ACC112 (cell line): Measurements from ENCODE around the gene EYA2.

Experiments
- H2AFZ ChIP-seq: fragments of 200-600 bp; sonication (generic); one replicate; pipeline ENCODE4 v1.6.0; 2017; ENCODE audit warnings: antibody characterized with exemption, low read length; ENCODE audit not compliant: unreplicated experiment
- H3K27ac ChIP-seq: fragments of 200-600 bp; sonication (generic); 2 replicates; pipeline ENCODE4 v1.5.1; 2014; ENCODE audit warnings: low read depth, mild to moderate bottlenecking, antibody characterized with exemption, low read length, moderate library complexity
- H3K27me3 ChIP-seq: fragments of 200-600 bp; sonication (generic); 2 replicates; pipeline ENCODE4 v1.6.1; 2014; ENCODE audit warnings: mild to moderate bottlenecking, antibody characterized with exemption, low read length, moderate library complexity, mixed read lengths; ENCODE audit not compliant: insufficient read depth
- H3K36me3 ChIP-seq: fragments of 200-600 bp; sonication (generic); 2 replicates; pipeline ENCODE4 v1.6.1; 2016; ENCODE audit warnings: mild to moderate bottlenecking, antibody characterized with exemption, low read length, moderate library complexity, mixed read lengths; ENCODE audit not compliant: insufficient read depth
- H3K4me1 ChIP-seq: fragments of 200-600 bp; sonication (generic); one replicate; pipeline ENCODE4 v1.6.1; 2016; ENCODE audit warnings: low read length, mixed read lengths; ENCODE audit not compliant: insufficient read depth, unreplicated experiment, control insufficient read depth
- H3K4me3 ChIP-seq: fragments of 200-600 bp; sonication (generic); 2 replicates; pipeline ENCODE4 v1.5.1; 2014; ENCODE audit warnings: mild to moderate bottlenecking, low read depth, low read length
- H3K79me2 ChIP-seq: fragments of 200-600 bp; sonication (generic); one replicate; pipeline ENCODE4 v1.6.0; 2016; ENCODE audit warnings: low read length; ENCODE audit not compliant: control insufficient read depth, unreplicated experiment, insufficient read depth

Gene EYA2

DNA sequence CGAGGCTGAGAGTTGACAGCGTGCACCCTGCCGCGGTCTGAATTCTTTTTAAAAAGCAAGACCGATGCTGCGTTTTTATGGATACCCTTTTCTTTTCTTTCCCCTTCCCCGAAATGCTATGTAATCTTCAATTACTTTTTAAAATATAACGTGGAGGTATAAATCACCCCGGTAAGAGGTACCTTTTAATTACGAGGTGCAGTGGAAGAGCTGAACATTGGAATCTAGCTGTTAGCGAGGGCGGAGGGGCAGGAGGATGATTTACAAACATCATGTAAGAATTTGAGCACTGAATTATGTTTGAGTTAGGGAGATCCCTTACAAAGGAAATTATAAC is 1.2 kb downstream of the EYA2 start:
- Histone ChIP-seq H3K36me3 (no peaks in the 10 kb centered on the region), H3K79me2 (no peaks in the 10 kb centered on the region), H3K27me3 (peaks cover 69% of the 10 kb centered on the region), H3K27ac (no peak overlapping the region), H3K4me1 (no peaks in the 10 kb centered on the region), H3K4me3 (peak overlapping the region; percentile 75), H2AFZ (peak overlapping the region; percentile 20)

GRCh38 chr20:46897328-46897880 is 2.8 kb downstream of the EYA2 start:
- no peaks in the 10 kb centered on the region for H3K36me3 ChIP-seq
- H3K27me3 ChIP-seq = peaks cover 80% of the 10 kb centered on the region
- no peaks in the 10 kb centered on the region for H3K79me2 ChIP-seq
- no peak overlapping the region for H3K27ac ChIP-seq
- H3K4me3 ChIP-seq = peak overlapping the region; percentile 55
- H3K4me1 ChIP-seq = no peaks in the 10 kb centered on the region
- H2AFZ ChIP-seq = peak overlapping the region; percentile 15

- no peak overlapping the region for H3K27ac ChIP-seq
- peak overlapping the region; percentile 67 for H3K4me3 ChIP-seq
- peaks cover 78% of the 10 kb centered on the region for H3K27me3 ChIP-seq
- H3K36me3 ChIP-seq = no peaks in the 10 kb centered on the region
- H2AFZ ChIP-seq = no peak overlapping the region
- H3K4me1 ChIP-seq = no peaks in the 10 kb centered on the region
- H3K79me2 ChIP-seq = no peaks in the 10 kb centered on the region
These were observed 3.8 kb downstream of the EYA2 start for GRCh38 chr20:46898423-46898822.

GRCh38 chr20:46899621-46900020 is 5.0 kb downstream of the EYA2 start:
- Histone ChIP-seq H3K36me3 (no peaks in the 10 kb centered on the region), H3K4me1 (no peaks in the 10 kb centered on the region), H3K27me3 (peaks cover 69% of the 10 kb centered on the region)

GRCh38 chr20:46900086-46900485 is 5.4 kb downstream of the EYA2 start:
- peak overlapping the region; percentile 67 for H3K4me3 ChIP-seq
- no peaks in the 10 kb centered on the region for H3K79me2 ChIP-seq
- H3K27ac ChIP-seq = no peak overlapping the region
- H3K4me1 ChIP-seq = no peaks in the 10 kb centered on the region
- H3K27me3 ChIP-seq = peaks cover 67% of the 10 kb centered on the region
- no peaks in the 10 kb centered on the region for H3K36me3 ChIP-seq
- no peak overlapping the region for H2AFZ ChIP-seq

More at GRCh38 chr20:46899621-46900020, 5.0 kb downstream of the EYA2 start:
- Histone ChIP-seq H2AFZ (no peak overlapping the region), H3K4me3 (peak overlapping the region; percentile 67), H3K27ac (0 out of 2 replicates have a peak overlapping the region, but pooled peaks have one; percentile 16), H3K79me2 (no peaks in the 10 kb centered on the region)

DNA sequence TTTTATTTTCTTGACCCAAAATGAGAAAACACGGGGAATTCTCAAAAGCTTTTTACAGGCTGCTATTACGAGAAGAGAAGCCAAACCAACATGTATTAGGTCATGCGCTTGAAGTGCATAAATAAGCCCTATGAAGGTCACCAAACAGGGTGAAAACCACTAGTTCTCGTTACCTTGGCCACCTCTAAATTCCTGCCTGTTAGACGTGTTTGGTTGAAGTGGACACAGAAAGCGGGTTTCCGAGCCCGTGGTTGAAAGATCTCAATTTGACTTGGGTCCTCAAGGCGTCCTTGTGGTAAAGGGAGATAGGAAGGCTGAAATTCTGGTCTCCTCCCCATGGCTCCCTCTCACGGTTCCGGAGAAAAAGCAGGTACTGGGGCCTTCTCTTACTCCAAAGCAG is 6.2 kb downstream of the EYA2 start:
- Histone ChIP-seq H3K79me2 (no peaks in the 10 kb centered on the region), H3K36me3 (no peaks in the 10 kb centered on the region), H3K27me3 (peaks cover 60% of the 10 kb centered on the region), H3K4me1 (no peaks in the 10 kb centered on the region), H3K4me3 (peak overlapping the region; percentile 31), H2AFZ (no peak overlapping the region), H3K27ac (no peak overlapping the region)

DNA sequence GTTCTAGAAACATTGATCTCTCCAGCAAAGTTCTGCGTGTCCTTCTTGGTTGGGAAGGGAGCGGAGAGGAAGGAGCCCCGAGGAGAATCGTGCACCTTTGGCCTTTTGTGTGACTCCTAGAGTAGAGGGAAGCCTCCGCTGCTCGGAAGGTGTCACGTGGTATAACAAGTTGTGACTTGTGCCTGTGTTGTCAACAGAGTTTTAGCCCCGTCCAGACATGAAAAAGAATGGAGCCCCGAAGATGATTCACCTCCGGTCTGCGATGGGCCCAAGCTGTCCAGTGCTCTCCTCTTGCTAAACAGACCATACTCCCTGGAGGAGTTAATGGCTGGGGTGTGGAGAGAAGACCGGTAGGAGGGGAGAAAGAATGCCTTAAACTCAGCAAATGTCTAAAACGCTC is 7.0 kb downstream of the EYA2 start:
- no peaks in the 10 kb centered on the region for H3K36me3 ChIP-seq
- no peaks in the 10 kb centered on the region for H3K79me2 ChIP-seq
- H2AFZ ChIP-seq = peak overlapping the region; percentile 33
- H3K4me1 ChIP-seq = no peaks in the 10 kb centered on the region
- H3K27ac ChIP-seq = no peak overlapping the region
- H3K27me3 ChIP-seq = peaks cover 52% of the 10 kb centered on the region
- H3K4me3 ChIP-seq = peak overlapping the region; percentile 31

DNA sequence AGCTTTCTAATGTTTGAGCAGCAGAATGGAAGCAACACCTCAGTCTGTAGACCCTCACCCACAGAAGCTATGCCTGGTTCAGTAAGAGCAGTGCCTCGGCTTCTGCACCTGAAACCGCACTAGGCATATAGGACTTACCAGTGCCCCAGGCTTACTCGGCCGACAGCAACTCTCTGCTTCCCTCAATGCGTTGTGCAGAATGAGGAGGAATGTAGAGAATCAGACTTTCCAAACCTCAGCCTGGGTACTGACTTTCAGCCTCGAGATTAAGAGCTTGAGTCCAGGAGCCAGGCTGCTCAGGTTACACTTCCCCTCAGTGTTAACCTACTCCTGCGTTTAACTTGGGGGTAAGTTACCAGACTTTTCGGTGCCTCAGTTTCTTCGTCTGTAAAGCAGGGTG is 8.6 kb downstream of the EYA2 start:
- Histone ChIP-seq H3K36me3 (no peaks in the 10 kb centered on the region), H3K79me2 (no peaks in the 10 kb centered on the region), H3K4me1 (no peaks in the 10 kb centered on the region), H3K4me3 (no peak overlapping the region), H3K27ac (no peak overlapping the region), H2AFZ (no peak overlapping the region), H3K27me3 (peaks cover 47% of the 10 kb centered on the region)

- no peak overlapping the region for H3K4me3 ChIP-seq
- no peak overlapping the region for H2AFZ ChIP-seq
- no peaks in the 10 kb centered on the region for H3K36me3 ChIP-seq
- peaks cover 46% of the 10 kb centered on the region for H3K27me3 ChIP-seq
- H3K27ac ChIP-seq = no peak overlapping the region
- no peaks in the 10 kb centered on the region for H3K4me1 ChIP-seq
- H3K79me2 ChIP-seq = no peaks in the 10 kb centered on the region
These were observed 9.3 kb downstream of the EYA2 start for GRCh38 chr20:46903937-46904336.

DNA sequence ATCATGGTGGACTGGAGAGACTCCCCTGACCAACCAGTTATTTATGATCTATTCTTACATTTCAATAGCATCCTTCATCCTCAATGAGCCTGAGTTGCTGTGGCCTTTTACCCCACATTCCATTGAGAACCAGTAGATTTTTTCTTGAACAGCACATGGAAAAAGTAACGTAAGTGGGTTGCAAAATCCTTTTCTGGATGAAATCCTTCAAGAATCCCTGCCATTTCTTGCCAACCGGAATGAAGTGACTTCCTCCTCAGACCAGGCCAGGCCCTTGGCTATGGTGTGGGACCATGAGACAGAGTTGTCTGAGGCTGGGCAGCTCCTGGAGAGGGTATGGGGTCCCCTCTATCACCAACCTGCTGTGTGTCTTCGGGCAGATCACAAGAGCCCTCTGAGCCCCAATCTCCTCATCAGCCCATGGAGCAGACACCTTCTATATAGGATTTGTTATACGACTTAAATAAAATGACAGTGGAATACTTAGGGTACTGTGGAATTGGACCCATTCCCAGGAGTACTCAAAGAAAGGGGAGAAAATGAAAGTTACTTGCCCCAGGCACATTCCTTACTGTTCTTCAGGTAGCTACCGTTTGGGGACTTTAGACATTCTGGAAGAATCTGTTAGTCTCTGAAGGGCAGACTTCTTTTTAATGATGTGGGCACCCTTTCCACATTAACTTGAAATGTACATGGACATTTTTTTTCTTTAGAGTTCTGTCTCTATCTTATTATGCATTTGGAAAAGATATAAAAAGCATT is 10.9 kb downstream of the EYA2 start:
- Histone ChIP-seq H3K36me3 (no peaks in the 10 kb centered on the region), H3K27ac (no peak overlapping the region), H3K4me1 (no peaks in the 10 kb centered on the region), H3K27me3 (peaks cover 33% of the 10 kb centered on the region), H3K79me2 (no peaks in the 10 kb centered on the region), H3K4me3 (no peak overlapping the region), H2AFZ (no peak overlapping the region)
